NCI-H128 (cell line): ENCODE measurements around the gene LCNL1.

Experiments used
- DNase-seq: peaks from one replicate; lab custom pipeline; 2025; ENCODE audit not compliant: unreplicated experiment; lab: John Stamatoyannopoulos, UW

Gene LCNL1

GRCh38 chr9:136982232-136983051 is at the start of gene LCNL1:
LCNL1 (plus strand) TSS chr9:136982993; CDS start chr9:136983587, 594 bp downstream.
- no peak for DNase-seq

GRCh38 chr9:136934277-136934676 is 48.5 kb upstream of the LCNL1 start:
- no peak for DNase-seq

- no peak for DNase-seq
These were observed 47.1 kb upstream of the LCNL1 start for GRCh38 chr9:136935651-136936050.

GRCh38 chr9:136936645-136937170 is 46.1 kb upstream of the LCNL1 start:
- no peak for DNase-seq

GRCh38 chr9:136937186-136938001 is 45.4 kb upstream of the LCNL1 start:
- no peak for DNase-seq

GRCh38 chr9:136939431-136939995 is 43.3 kb upstream of the LCNL1 start:
- DNase-seq, result no peak

GRCh38 chr9:136939996-136940525 is 42.7 kb upstream of the LCNL1 start:
- DNase-seq, result no peak

GRCh38 chr9:136940526-136941230 is 42.1 kb upstream of the LCNL1 start:
- no peak for DNase-seq

- no peak for DNase-seq
These were observed 41.3 kb upstream of the LCNL1 start for GRCh38 chr9:136941231-136942111.

GRCh38 chr9:136942112-136942880 is 40.5 kb upstream of the LCNL1 start:
- DNase-seq, result no peak

- DNase-seq, result no peak
These were observed 39.9 kb upstream of the LCNL1 start for GRCh38 chr9:136942881-136943230.

- DNase-seq, result no peak
These were observed 39.2 kb upstream of the LCNL1 start for GRCh38 chr9:136943291-136944211.

GRCh38 chr9:136944212-136944518 is 38.6 kb upstream of the LCNL1 start:
- no peak for DNase-seq

- peak; percentile 89 for DNase-seq
These were observed 38.1 kb upstream of the LCNL1 start, which contains the start of the genes C8G and FBXW5 for GRCh38 chr9:136944519-136945332. C8G (plus strand) TSS chr9:136945243; CDS start chr9:136945321, 78 bp downstream. FBXW5 (minus strand) TSS chr9:136944738; CDS start chr9:136944083, 655 bp downstream.

- no peak for DNase-seq
These were observed 37.2 kb upstream of the LCNL1 start for GRCh38 chr9:136945333-136946227.
